VCaP (cell line): ENCODE measurements around the gene LNP1.

ENCODE experiments used
- H3K27ac ChIP-seq: fragments of 450-650 bp; 2 replicates; pipeline ENCODE4 v1.5.1; 2017
- TF ChIP-seq, protein P1 (sequence below): fragments of 450-650 bp; conservative IDR thresholded peaks from 2 replicates; pipeline ENCODE4 v1.5.1; 2017; ENCODE audit warnings: mild to moderate bottlenecking, moderate library complexity

Gene LNP1

DNA sequence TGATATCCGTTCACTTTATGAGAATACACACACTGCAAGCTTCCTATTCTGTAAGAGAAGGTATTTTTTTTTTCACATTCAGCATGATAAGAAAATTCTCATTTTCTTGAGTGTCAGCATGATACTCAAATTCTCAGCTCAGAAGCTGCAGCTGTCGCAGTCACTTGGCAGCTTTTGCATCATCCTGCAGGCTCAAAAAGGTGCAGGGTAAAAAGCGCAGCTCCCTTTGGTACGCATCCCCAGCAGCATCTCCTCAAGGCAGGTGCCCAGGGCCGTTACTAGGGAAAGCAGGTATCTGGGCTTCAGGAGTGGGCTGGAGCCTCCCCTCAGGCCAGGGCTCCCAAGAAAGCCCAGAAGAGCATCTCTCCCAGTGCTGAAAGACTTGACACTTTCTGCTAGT lies 22.3 kb downstream of the LNP1 start:
- no peak overlapping the region for H3K27ac ChIP-seq
- TF ChIP-seq, protein P1, sequence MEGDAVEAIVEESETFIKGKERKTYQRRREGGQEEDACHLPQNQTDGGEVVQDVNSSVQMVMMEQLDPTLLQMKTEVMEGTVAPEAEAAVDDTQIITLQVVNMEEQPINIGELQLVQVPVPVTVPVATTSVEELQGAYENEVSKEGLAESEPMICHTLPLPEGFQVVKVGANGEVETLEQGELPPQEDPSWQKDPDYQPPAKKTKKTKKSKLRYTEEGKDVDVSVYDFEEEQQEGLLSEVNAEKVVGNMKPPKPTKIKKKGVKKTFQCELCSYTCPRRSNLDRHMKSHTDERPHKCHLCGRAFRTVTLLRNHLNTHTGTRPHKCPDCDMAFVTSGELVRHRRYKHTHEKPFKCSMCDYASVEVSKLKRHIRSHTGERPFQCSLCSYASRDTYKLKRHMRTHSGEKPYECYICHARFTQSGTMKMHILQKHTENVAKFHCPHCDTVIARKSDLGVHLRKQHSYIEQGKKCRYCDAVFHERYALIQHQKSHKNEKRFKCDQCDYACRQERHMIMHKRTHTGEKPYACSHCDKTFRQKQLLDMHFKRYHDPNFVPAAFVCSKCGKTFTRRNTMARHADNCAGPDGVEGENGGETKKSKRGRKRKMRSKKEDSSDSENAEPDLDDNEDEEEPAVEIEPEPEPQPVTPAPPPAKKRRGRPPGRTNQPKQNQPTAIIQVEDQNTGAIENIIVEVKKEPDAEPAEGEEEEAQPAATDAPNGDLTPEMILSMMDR: no peak

DNA sequence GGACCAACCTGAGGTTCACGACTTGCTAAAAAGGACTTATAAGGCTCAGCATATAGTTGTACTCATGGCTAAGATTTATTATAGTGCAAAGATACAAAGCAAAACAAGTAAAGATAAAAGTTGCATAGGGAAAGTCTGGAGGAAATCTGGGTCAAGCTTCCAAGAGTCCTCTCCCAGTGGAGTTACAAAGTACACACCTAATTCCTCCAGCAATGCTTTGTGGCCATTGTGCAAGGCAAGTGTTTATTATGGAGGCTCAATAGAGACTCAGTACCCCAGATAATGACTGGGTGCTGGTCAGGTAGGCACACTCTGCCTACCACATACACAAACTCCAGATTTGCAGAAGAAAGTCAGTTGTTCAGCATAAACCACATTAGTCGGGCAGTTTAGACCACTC lies 22.9 kb downstream of the LNP1 start:
- no peak overlapping the region for H3K27ac ChIP-seq
- TF ChIP-seq, protein P1: no peak

GRCh38 chr3:100425316-100425715 lies 24.0 kb downstream of the LNP1 start:
- TF ChIP-seq, protein P1: no peak
- no peak overlapping the region for H3K27ac ChIP-seq

DNA sequence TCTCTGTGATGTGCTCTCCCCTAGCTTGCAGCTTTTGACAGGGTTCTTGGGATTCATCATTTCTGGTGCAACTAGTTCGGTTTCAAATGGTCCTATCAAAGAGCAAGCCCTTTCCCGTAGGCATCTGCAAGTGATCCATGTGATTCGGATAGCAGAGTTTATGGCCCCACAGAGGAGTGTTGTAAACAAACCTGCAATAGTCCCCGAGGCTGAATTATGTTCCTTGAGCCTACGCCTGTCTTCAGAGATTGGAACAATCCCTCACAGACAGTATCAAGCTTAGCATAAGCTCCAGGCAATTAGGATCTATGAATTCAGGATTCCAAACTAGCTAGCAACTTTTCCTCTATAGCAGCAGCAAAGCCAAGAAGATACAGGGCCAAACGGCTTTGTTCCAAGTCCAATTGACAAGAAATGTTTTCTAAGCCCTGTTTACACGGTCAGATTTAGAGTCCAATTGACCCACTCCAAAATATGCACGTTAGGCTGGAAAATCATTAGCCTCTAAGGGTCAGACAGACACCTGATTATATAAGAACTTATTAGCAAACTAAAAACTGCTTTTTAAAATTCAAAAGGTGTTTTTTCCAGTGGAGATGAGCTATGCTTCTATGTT lies 24.8 kb downstream of the LNP1 start:
- TF ChIP-seq, protein P1: no peak
- no peak overlapping the region for H3K27ac ChIP-seq

DNA sequence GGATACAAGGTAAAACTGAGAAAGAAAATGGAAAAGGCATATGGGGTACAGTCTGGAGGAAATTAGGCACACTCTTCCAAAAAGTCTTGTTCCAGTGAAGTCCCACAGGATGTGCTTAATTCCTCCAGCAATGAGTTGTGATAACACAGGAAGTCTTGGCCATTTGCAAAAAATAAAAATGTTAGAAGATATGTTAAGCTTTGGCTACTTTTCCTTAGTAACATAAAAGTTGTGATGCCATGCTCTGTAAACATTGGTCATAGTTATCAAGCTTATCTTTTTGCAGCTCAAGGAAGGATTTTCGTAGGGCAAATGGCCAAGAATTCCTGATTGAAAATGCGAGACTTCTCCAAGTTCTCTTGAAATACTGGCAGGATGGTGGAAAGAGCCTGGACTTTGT lies 26.4 kb downstream of the LNP1 start:
- no peak overlapping the region for H3K27ac ChIP-seq
- TF ChIP-seq, protein P1: no peak

DNA sequence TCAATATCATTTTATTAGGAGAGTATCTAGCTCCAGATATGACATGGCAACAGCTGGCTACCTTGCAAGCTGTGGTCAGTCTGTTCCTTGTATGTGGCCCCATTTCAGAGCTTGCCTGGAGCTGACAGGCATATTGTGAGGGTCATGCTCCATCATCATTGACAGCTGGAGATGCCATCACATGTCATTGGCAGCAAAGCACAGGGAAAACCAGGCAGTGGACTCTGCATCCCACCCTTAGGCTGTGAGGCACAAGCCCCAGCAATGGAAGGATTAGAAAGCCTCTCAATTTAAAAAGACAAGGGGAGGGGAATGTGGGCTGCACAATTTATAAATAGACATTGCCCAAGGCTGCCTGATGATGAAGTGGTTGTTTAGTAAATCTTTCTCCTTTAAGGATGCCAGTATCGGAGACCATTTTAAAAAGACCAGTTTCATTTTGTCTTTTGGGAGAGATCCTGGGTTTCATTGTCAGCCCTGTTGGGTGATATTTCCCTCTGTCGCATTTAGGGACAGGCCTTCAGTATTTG lies 27.9 kb downstream of the LNP1 start:
- no peak overlapping the region for H3K27ac ChIP-seq
- TF ChIP-seq, protein P1: no peak

DNA sequence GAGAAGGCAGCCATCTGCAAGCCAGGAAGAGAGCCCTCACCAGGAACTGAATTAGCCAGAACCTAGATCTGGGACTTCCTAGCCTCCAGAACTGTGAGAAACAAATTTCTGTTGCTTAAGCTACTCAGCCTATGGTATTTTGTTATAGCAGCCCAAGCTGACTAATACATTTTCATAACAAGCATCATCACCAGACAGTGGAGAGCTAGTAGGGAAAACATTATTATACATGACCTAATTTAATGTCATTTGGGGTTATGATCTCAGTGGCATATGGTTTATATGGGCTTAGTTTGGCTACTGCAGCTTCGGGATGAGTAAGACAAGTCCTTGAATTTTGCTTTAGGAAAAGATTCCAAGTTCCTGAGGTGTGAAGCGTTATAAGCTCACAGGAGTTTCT lies 35.6 kb downstream of the LNP1 start:
- H3K27ac ChIP-seq: no peak overlapping the region
- TF ChIP-seq, protein P1: no peak
